Thyroid gland (tissue), 4 donors: ENCODE measurements around the gene FOXO1.

Source experiments
- CTCF ChIP-seq, 6 experiments: fragments of 200-600 bp in 3 of 6; fragments of 450-650 bp in 3 of 6; sonication (generic) in 3 of 6; IDR thresholded peaks; one replicate each; pipeline ENCODE4 v1.5.1; 2016 to 2019; ENCODE audit warnings: antibody characterized with exemption in 6 of 6, mild to moderate bottlenecking in 2 of 6, inconsistent platforms in 1 of 6, moderate library complexity in 1 of 6
- POLR2A ChIP-seq, 2 donors: fragments of 450-650 bp; IDR thresholded peaks; one replicate each; pipeline ENCODE4 v1.6.1; 2017; ENCODE audit warnings: antibody characterized with exemption in 2 of 2, mild to moderate bottlenecking in 2 of 2, moderate library complexity in 1 of 2

- no peak for TF ChIP-seq POLR2A (IDR thresholded peaks at IDR 0.05)
- TF ChIP-seq CTCF (IDR thresholded peaks at IDR 0.05) = no peak
Measured at GRCh38 chr13:40608308-40608707, 58.1 kb downstream of the FOXO1 start.
